Mesendoderm (in vitro differentiated cells): Measurements from ENCODE around the gene AGAP3.

Experiments used
- DNase-seq: peaks from one replicate; pipeline ENCODE4 v3.0.0; 2013
- H2AK5ac ChIP-seq: 2 replicates; pipeline ENCODE4 v1.6.1; 2013; ENCODE audit warnings: low read length, inconsistent platforms
- H2BK120ac ChIP-seq: 2 replicates; pipeline ENCODE4 v1.6.1; 2013; ENCODE audit warnings: low read depth, mild to moderate bottlenecking, low read length, moderate library complexity, mixed read lengths
- H2BK15ac ChIP-seq: replicated peaks from 2 replicates; pipeline ENCODE4 v1.6.1; 2013; ENCODE audit warnings: low read depth, mild to moderate bottlenecking, moderate library complexity
- H2BK5ac ChIP-seq: 2 replicates; pipeline ENCODE4 v1.6.1; 2013; ENCODE audit warnings: low read length, inconsistent platforms
- H3K18ac ChIP-seq: 2 replicates; pipeline ENCODE4 v1.6.1; 2013; ENCODE audit warnings: mild to moderate bottlenecking, low read length, mixed read lengths
- H3K23ac ChIP-seq: one replicate; pipeline ENCODE4 v1.6.1; 2013; ENCODE audit warnings: low read length
- H3K27ac ChIP-seq: 2 replicates; pipeline ENCODE4 v1.5.1; 2013; ENCODE audit warnings: low read depth, mild to moderate bottlenecking, inconsistent platforms, low read length, moderate library complexity
- H3K27me3 ChIP-seq: 2 replicates; pipeline ENCODE4 v1.6.1; 2013; ENCODE audit warnings: low read length, control low read depth, mild to moderate bottlenecking, inconsistent platforms; ENCODE audit not compliant: insufficient read depth, poor library complexity
- H3K36me3 ChIP-seq: 2 replicates; pipeline ENCODE4 v1.6.1; 2013; ENCODE audit warnings: low read length, inconsistent platforms; ENCODE audit not compliant: control insufficient read depth, insufficient read depth
- H3K4ac ChIP-seq: one replicate; pipeline ENCODE4 v1.6.1; 2013; ENCODE audit warnings: low read depth, mild to moderate bottlenecking, low read length, moderate library complexity
- H3K4me1 ChIP-seq: 2 replicates; pipeline ENCODE4 v1.6.1; 2013; ENCODE audit warnings: low read depth, low read length, inconsistent platforms; ENCODE audit not compliant: control insufficient read depth
- H3K4me2 ChIP-seq: 2 replicates; pipeline ENCODE4 v1.6.1; 2013; ENCODE audit warnings: low read length
- H3K4me3 ChIP-seq: 2 replicates; pipeline ENCODE4 v1.5.1; 2013; ENCODE audit warnings: mild to moderate bottlenecking, low read length
- H3K56ac ChIP-seq: one replicate; pipeline ENCODE4 v1.6.1; 2013; ENCODE audit warnings: low read length
- H3K79me1 ChIP-seq: 2 replicates; pipeline ENCODE4 v1.6.1; 2013; ENCODE audit warnings: low read length, inconsistent platforms
- H3K79me2 ChIP-seq: 2 replicates; pipeline ENCODE4 v1.6.1; 2013; ENCODE audit warnings: mild to moderate bottlenecking, low read length; ENCODE audit not compliant: control insufficient read depth, insufficient read depth
- H3K9ac ChIP-seq: 2 replicates; pipeline ENCODE4 v1.6.1; 2013; ENCODE audit warnings: low read length, inconsistent platforms
- H4K5ac ChIP-seq: one replicate; pipeline ENCODE4 v1.6.1; 2013; ENCODE audit warnings: low read length
- H4K8ac ChIP-seq: one replicate; pipeline ENCODE4 v1.6.1; 2013; ENCODE audit warnings: low read depth, mild to moderate bottlenecking, control low read depth, low read length, moderate library complexity
- WGBS: extraction: QIAGEN DNeasy Blood & Tissue Kit; methylation state at CpG from one replicate; pipeline ENCODE4 v1.1.7; 2013; ENCODE audit warnings: low lambda C conversion rate, missing lambda C conversion rate; ENCODE audit not compliant: insufficient coverage; ENCODE audit errors: extremely low coverage; 5-methylcytosine and 5-hydroxymethylcytosine counted together

Gene AGAP3

DNA sequence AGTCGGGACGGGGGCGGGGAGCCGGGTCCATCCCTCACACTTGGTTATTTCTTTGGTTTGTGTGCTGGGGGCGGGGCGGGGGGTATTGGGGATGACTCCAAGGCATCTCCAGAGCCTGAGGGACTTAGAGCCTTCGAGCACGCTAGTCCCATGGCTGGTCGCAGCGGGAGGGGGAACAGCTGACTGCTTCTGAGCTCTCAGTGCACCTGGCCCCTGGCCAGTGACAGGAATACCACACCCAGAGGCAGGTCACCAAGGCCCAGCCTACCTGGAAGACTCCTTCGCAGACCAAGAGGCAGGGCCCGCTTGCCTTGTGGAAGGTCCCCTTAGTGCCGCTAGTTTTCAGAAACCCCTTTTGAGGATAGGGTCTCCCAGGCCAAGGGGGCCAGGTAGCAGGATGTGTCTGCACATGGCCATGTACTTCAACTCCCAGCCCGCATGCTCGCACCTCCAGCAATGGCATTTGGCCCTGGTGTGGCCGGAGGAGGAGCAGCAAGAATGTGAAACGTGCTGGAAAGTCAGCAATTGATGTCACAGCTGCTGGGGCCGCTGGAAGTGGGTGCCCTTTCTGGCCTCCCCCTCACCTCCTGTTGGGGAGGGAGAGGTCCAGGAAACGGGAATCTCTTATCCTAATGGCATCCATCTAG lies 40.3 kb downstream of the AGAP3 start:
- peak; percentile 47 for DNase-seq
- WGBS: no CpG with 5 or more reads among the region's 19 CpGs
- no peak overlapping the region for H2BK15ac ChIP-seq
- H3K27me3 ChIP-seq: no peaks in the 10 kb centered on the region
- peaks cover 6% of the 10 kb centered on the region for H3K36me3 ChIP-seq
- no peak overlapping the region for H3K4ac ChIP-seq
- peaks cover 8% of the 10 kb centered on the region for H3K4me1 ChIP-seq
- H3K79me1 ChIP-seq: peaks cover 2% of the 10 kb centered on the region
- no peak overlapping the region for H3K4me2 ChIP-seq
- H3K56ac ChIP-seq: peak overlapping the region; percentile 34
- no peak overlapping the region for H2AK5ac ChIP-seq
- no peak overlapping the region for H4K8ac ChIP-seq
- no peak overlapping the region for H4K5ac ChIP-seq
- no peak overlapping the region for H2BK5ac ChIP-seq
- H3K23ac ChIP-seq: no peak overlapping the region
- no peak overlapping the region for H2BK120ac ChIP-seq
- H3K27ac ChIP-seq: no peak overlapping the region
- no peak overlapping the region for H3K18ac ChIP-seq
- no peaks in the 10 kb centered on the region for H3K79me2 ChIP-seq
- H3K4me3 ChIP-seq: no peak overlapping the region
- peak overlapping the region; percentile 22 for H3K9ac ChIP-seq

GRCh38 chr7:151128144-151128543 lies 41.9 kb downstream of the AGAP3 start:
- H3K4me2 ChIP-seq: no peak overlapping the region
- no peak overlapping the region for H2BK120ac ChIP-seq
- H4K8ac ChIP-seq: no peak overlapping the region
- H3K4me3 ChIP-seq: no peak overlapping the region
- H3K36me3 ChIP-seq: peaks cover 6% of the 10 kb centered on the region
- H3K9ac ChIP-seq: no peak overlapping the region
- H2BK15ac ChIP-seq: no peak overlapping the region
- no CpG with 5 or more reads among the region's 14 CpGs for WGBS
- peaks cover 2% of the 10 kb centered on the region for H3K79me1 ChIP-seq
- DNase-seq: no peak
- no peak overlapping the region for H3K27ac ChIP-seq
- H4K5ac ChIP-seq: no peak overlapping the region
- no peaks in the 10 kb centered on the region for H3K27me3 ChIP-seq
- no peak overlapping the region for H3K4ac ChIP-seq
- H3K23ac ChIP-seq: no peak overlapping the region
- no peak overlapping the region for H2BK5ac ChIP-seq
- no peaks in the 10 kb centered on the region for H3K79me2 ChIP-seq
- H3K56ac ChIP-seq: no peak overlapping the region
- no peak overlapping the region for H3K18ac ChIP-seq
- peaks cover 8% of the 10 kb centered on the region for H3K4me1 ChIP-seq
- H2AK5ac ChIP-seq: no peak overlapping the region

DNA sequence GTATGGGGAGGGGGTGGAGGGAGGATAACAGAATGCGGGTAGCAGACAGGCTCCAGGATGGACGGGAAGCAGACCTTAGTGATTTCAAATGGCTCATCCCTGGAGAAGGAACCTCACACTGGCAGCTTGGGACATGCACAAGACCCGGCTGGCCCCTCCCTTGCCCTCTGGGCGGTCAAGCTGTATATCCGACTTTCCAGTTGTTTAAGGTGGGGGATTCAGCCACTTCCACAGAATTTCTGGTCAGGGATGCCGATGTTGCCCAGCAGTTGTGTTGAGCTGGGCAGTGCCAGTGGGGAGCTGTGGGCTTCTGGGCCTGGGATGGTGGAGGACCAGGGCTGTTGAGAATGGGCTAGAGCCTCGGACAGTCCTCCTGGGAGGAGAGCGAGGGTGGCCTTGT lies 42.4 kb downstream of the AGAP3 start:
- WGBS: no CpG with 5 or more reads among the region's 8 CpGs

GRCh38 chr7:151129117-151129959 lies 43.1 kb downstream of the AGAP3 start:
- no peak overlapping the region for H3K23ac ChIP-seq
- DNase-seq: no peak
- no peaks in the 10 kb centered on the region for H3K27me3 ChIP-seq
- H3K18ac ChIP-seq: no peak overlapping the region
- peaks cover 6% of the 10 kb centered on the region for H3K36me3 ChIP-seq
- no peak overlapping the region for H3K4me3 ChIP-seq
- no peak overlapping the region for H3K9ac ChIP-seq
- peaks cover 2% of the 10 kb centered on the region for H3K79me1 ChIP-seq
- no peak overlapping the region for H3K27ac ChIP-seq
- no peak overlapping the region for H2BK15ac ChIP-seq
- no peaks in the 10 kb centered on the region for H3K79me2 ChIP-seq
- no peak overlapping the region for H2BK120ac ChIP-seq
- H4K8ac ChIP-seq: no peak overlapping the region
- H3K4me1 ChIP-seq: peaks cover 8% of the 10 kb centered on the region
- no peak overlapping the region for H3K4ac ChIP-seq
- no CpG with 5 or more reads among the region's 28 CpGs for WGBS
- no peak overlapping the region for H2AK5ac ChIP-seq
- H3K56ac ChIP-seq: no peak overlapping the region
- no peak overlapping the region for H3K4me2 ChIP-seq
- H4K5ac ChIP-seq: no peak overlapping the region
- no peak overlapping the region for H2BK5ac ChIP-seq

More for the DNA sequence above, 42.4 kb downstream of the AGAP3 start:
- H3K27ac ChIP-seq: no peak overlapping the region
- no peak for DNase-seq
- H3K4me3 ChIP-seq: no peak overlapping the region
- H4K5ac ChIP-seq: no peak overlapping the region
- peaks cover 2% of the 10 kb centered on the region for H3K79me1 ChIP-seq
- no peaks in the 10 kb centered on the region for H3K79me2 ChIP-seq
- no peak overlapping the region for H2BK5ac ChIP-seq
- H2AK5ac ChIP-seq: no peak overlapping the region
- H3K18ac ChIP-seq: no peak overlapping the region
- H2BK120ac ChIP-seq: no peak overlapping the region
- peaks cover 8% of the 10 kb centered on the region for H3K4me1 ChIP-seq
- no peak overlapping the region for H3K4me2 ChIP-seq
- H4K8ac ChIP-seq: no peak overlapping the region
- no peak overlapping the region for H2BK15ac ChIP-seq
- H3K27me3 ChIP-seq: no peaks in the 10 kb centered on the region
- H3K23ac ChIP-seq: no peak overlapping the region
- H3K56ac ChIP-seq: no peak overlapping the region
- H3K36me3 ChIP-seq: peaks cover 6% of the 10 kb centered on the region
- no peak overlapping the region for H3K4ac ChIP-seq
- H3K9ac ChIP-seq: no peak overlapping the region

GRCh38 chr7:151129960-151130591 lies 43.8 kb downstream of the AGAP3 start:
- Histone ChIP-seq H3K27ac (no peak overlapping the region), H3K9ac (no peak overlapping the region), H3K36me3 (peaks cover 4% of the 10 kb centered on the region), H3K4ac (no peak overlapping the region), H3K56ac (no peak overlapping the region), H3K18ac (no peak overlapping the region), H4K8ac (no peak overlapping the region), H2BK5ac (no peak overlapping the region), H2AK5ac (no peak overlapping the region), H3K79me2 (no peaks in the 10 kb centered on the region), H3K4me1 (peaks cover 5% of the 10 kb centered on the region), H2BK120ac (no peak overlapping the region), H3K4me3 (no peak overlapping the region), H3K79me1 (peaks cover 2% of the 10 kb centered on the region), H4K5ac (no peak overlapping the region), H3K4me2 (no peak overlapping the region), H3K23ac (no peak overlapping the region), H3K27me3 (no peaks in the 10 kb centered on the region), H2BK15ac (no peak overlapping the region)
- WGBS: no CpG with 5 or more reads among the region's 9 CpGs
- no peak for DNase-seq
